GM19467 (cell line): ENCODE measurements around the gene OR1J4.

Experiments
- ATAC-seq: cut with Tn5 transposase; IDR thresholded peaks from one replicate; pipeline ENCODE4 v1.9.1; 2021; ENCODE audit warnings: mild to moderate bottlenecking, moderate library complexity; ENCODE audit not compliant: unreplicated experiment

The OR1J4 gene

GRCh38 chr9:122567901-122568300 is 49.0 kb downstream of the OR1J4 start:
- no peak for ATAC-seq
